IMR-90 (cell line): Measurements from ENCODE around the gene EEPD1. TPM values are rescaled to one million over a fixed set of nuclear protein-coding genes. Genes with fewer than 3 reads are reported as not detected.

ENCODE experiments used
- ATAC-seq: fragments of 200-7000 bp; cut with Tn5 transposase; 2 replicates; pipeline ENCODE4 v1.9.1; 2020; ENCODE audit warnings: low read depth, mild to moderate bottlenecking, moderate library complexity
- BruUV-seq: library from RNA; stranded (reverse); fragments of 400-500 nt; replicated peaks from 2 replicates; lab custom pipeline; 2021; lab: Mats Ljungman, UMichigan
- CTCF ChIA-PET: fragments of 300-600 bp; formaldehyde crosslinking; extraction: SDS; loops from one replicate; lab custom pipeline; 2021; ENCODE audit warnings: antibody characterized with exemption; lab: Yijun Ruan, JAX
- POLR2A ChIA-PET: fragments of 300-600 bp; sonication (Branson Sonifier 250); formaldehyde crosslinking; loops from one replicate; lab custom pipeline; 2022; ENCODE audit warnings: antibody characterized with exemption; ENCODE audit not compliant: unreplicated experiment; lab: Charles Lee
- DNase-seq: peaks from one replicate; pipeline ENCODE4 v3.0.0; 2013
- H2AFZ ChIP-seq: replicated peaks from 2 replicates; pipeline ENCODE3; 2013; ENCODE audit warnings: low read length, mild to moderate bottlenecking; ENCODE audit not compliant: poor library complexity
- H2AK5ac ChIP-seq: 2 replicates; pipeline ENCODE4 v1.6.1; 2013; ENCODE audit warnings: low read depth, low read length, inconsistent platforms
- H2AK9ac ChIP-seq: replicated peaks from 2 replicates; pipeline ENCODE3; 2013; ENCODE audit warnings: mild to moderate bottlenecking, low read depth, low read length, moderate library complexity; ENCODE audit not compliant: poor library complexity
- H2BK120ac ChIP-seq: 2 replicates; pipeline ENCODE4 v1.6.1; 2013; ENCODE audit warnings: low read depth, low read length, inconsistent platforms
- H2BK15ac ChIP-seq: 3 replicates; pipeline ENCODE4 v1.6.1; 2013; ENCODE audit warnings: low read depth, low read length, inconsistent platforms
- H2BK20ac ChIP-seq: 2 replicates; pipeline ENCODE4 v1.6.1; 2013; ENCODE audit warnings: low read depth, mild to moderate bottlenecking, inconsistent platforms, low read length, moderate library complexity
- H2BK5ac ChIP-seq: 2 replicates; pipeline ENCODE4 v1.6.1; 2013; ENCODE audit warnings: mild to moderate bottlenecking, low read depth, low read length, inconsistent platforms; ENCODE audit not compliant: poor library complexity, severe bottlenecking
- H3K14ac ChIP-seq: replicated peaks from 2 replicates; pipeline ENCODE4 v1.6.1; 2013; ENCODE audit warnings: low read depth, low read length, inconsistent platforms
- H3K18ac ChIP-seq: 2 replicates; pipeline ENCODE4 v1.6.1; 2013; ENCODE audit warnings: low read depth, low read length, control low read depth
- H3K23ac ChIP-seq: 2 replicates; pipeline ENCODE4 v1.6.1; 2013; ENCODE audit warnings: low read depth, low read length, inconsistent platforms
- H3K27ac ChIP-seq: 2 replicates; pipeline ENCODE4 v1.5.1; 2013; ENCODE audit warnings: mild to moderate bottlenecking, control low read depth, low read length; ENCODE audit not compliant: insufficient read depth
- H3K27me3 ChIP-seq: 2 replicates; pipeline ENCODE4 v1.6.1; 2013; ENCODE audit warnings: low read length; ENCODE audit not compliant: control insufficient read depth, insufficient read depth
- H3K36me3 ChIP-seq: 2 replicates; pipeline ENCODE4 v1.6.1; 2013; ENCODE audit warnings: low read length, mixed read lengths; ENCODE audit not compliant: control insufficient read depth, insufficient read depth
- H3K4ac ChIP-seq: 2 replicates; pipeline ENCODE4 v1.6.1; 2013; ENCODE audit warnings: low read depth, low read length, inconsistent platforms
- H3K4me1 ChIP-seq: 2 replicates; pipeline ENCODE4 v1.6.1; 2013; ENCODE audit warnings: low read length, mixed read lengths; ENCODE audit not compliant: control insufficient read depth, insufficient read depth
- H3K4me2 ChIP-seq: 2 replicates; pipeline ENCODE4 v1.6.1; 2013; ENCODE audit warnings: low read depth, mild to moderate bottlenecking, control low read depth, low read length, moderate library complexity
- H3K4me3 ChIP-seq: 2 replicates; pipeline ENCODE4 v1.5.1; 2013; ENCODE audit warnings: low read depth, mild to moderate bottlenecking, control low read depth, low read length, moderate library complexity; ENCODE audit not compliant: insufficient read depth
- H3K56ac ChIP-seq: 2 replicates; pipeline ENCODE4 v1.6.1; 2013; ENCODE audit warnings: low read length, inconsistent platforms; ENCODE audit not compliant: insufficient read depth; ENCODE audit errors: extremely low read depth
- H3K79me1 ChIP-seq, 2 experiments: 2 replicates each; pipeline ENCODE4 v1.6.1; 2013; ENCODE audit warnings: low read length in 2 of 2, inconsistent platforms in 1 of 2, low read depth in 1 of 2
- H3K9ac ChIP-seq: 2 replicates; pipeline ENCODE4 v1.6.1; 2013; ENCODE audit warnings: low read depth, low read length, control low read depth
- H3K9me1 ChIP-seq: 2 replicates; pipeline ENCODE4 v1.6.1; 2013; ENCODE audit warnings: low read length, inconsistent platforms; ENCODE audit not compliant: insufficient read depth
- H3K9me3 ChIP-seq: 2 replicates; pipeline ENCODE4 v1.6.1; 2013; ENCODE audit warnings: low read length; ENCODE audit not compliant: control insufficient read depth, insufficient read depth
- H4K20me1 ChIP-seq: 2 replicates; pipeline ENCODE4 v1.6.1; 2013; ENCODE audit warnings: low read length, inconsistent platforms; ENCODE audit not compliant: insufficient read depth
- H4K5ac ChIP-seq: 2 replicates; pipeline ENCODE4 v1.6.1; 2013; ENCODE audit warnings: mild to moderate bottlenecking, low read depth, low read length, control low read depth
- H4K8ac ChIP-seq, 2 experiments: 2 replicates each; pipeline ENCODE4 v1.6.1; 2013; ENCODE audit warnings: low read depth in 2 of 2, low read length in 2 of 2, control low read depth in 1 of 2, inconsistent platforms in 1 of 2
- H4K91ac ChIP-seq: 2 replicates; pipeline ENCODE4 v1.6.1; 2013; ENCODE audit warnings: low read depth, low read length, inconsistent platforms; ENCODE audit not compliant: insufficient read depth
- CEBPB ChIP-seq: IDR thresholded peaks from 2 replicates; pipeline ENCODE4 v1.6.1; 2012; ENCODE audit warnings: low read depth, low read length, improper control_type of control experiment
- MAZ ChIP-seq: IDR thresholded peaks from 2 replicates; pipeline ENCODE4 v1.6.1; 2012; ENCODE audit warnings: low read depth, mild to moderate bottlenecking, low read length, improper control_type of control experiment, moderate library complexity, borderline replicate concordance
- NFE2L2 ChIP-seq: fragments of 150-350 bp; IDR thresholded peaks from 2 replicates; pipeline ENCODE4 v1.6.1; 2016; ENCODE audit warnings: low read depth, mild to moderate bottlenecking, low read length
- POLR2A ChIP-seq: IDR thresholded peaks from 2 replicates; pipeline ENCODE4 v1.6.1; 2012; ENCODE audit warnings: mild to moderate bottlenecking, low read depth, low read length
- WGBS, 2 experiments: methylation state at CpG; one replicate each; pipeline versions ENCODE4 v1.1.5 to v1.1.7; 2013; ENCODE audit warnings: missing lambda C conversion rate in 2 of 2; ENCODE audit not compliant: insufficient read length in 1 of 2; ENCODE audit errors: extremely low coverage in 2 of 2; 5-methylcytosine and 5-hydroxymethylcytosine counted together
- dilution Hi-C: fragments of 300-500 bp; cut with HindIII; formaldehyde crosslinking; loops from one replicate; pipeline ENCODE4 v1.14.3; 2018; ENCODE audit warnings: low sequenced_read_pairs; ENCODE audit not compliant: unreplicated experiment
- in situ Hi-C: fragments of 300-500 bp; cut with MboI; formaldehyde crosslinking; loops from 3 replicates; pipeline ENCODE4 v1.14.3; 2019; ENCODE audit warnings: low sequenced_read_pairs, inconsistent platforms, mixed read lengths
- intact Hi-C: fragments of 100-400 bp; cut with micrococcal nuclease; formaldehyde crosslinking; loops from 2 replicates; pipeline ENCODE4 v1.10.0; 2022
- polyA plus RNA-seq, 3 experiments: library from polyadenylated mRNA; depleted of rRNA; stranded (reverse); fragments of >200 nt; gene quantifications; 2 replicates each; pipeline ENCODE4 v1.2.3, GENCODE V29; 2012; ENCODE audit warnings: low replicate concordance in 1 of 3
- total RNA-seq: library from RNA; depleted of rRNA; stranded (reverse); fragments of >200 nt; gene quantifications from 2 replicates; pipeline ENCODE4 v1.2.3, GENCODE V29; 2012
- TF ChIP-seq, protein P1 (sequence below): fragments of 150-350 bp; IDR thresholded peaks from 2 replicates; pipeline ENCODE4 v1.6.1; 2017; ENCODE audit warnings: mild to moderate bottlenecking, antibody characterized with exemption, low read length, low read depth

Gene EEPD1
- total and polyA plus RNA-seq, 2 of the 4 experiments (the other 2 are of a cell fraction): 7.3 to 15.2 TPM

DNA sequence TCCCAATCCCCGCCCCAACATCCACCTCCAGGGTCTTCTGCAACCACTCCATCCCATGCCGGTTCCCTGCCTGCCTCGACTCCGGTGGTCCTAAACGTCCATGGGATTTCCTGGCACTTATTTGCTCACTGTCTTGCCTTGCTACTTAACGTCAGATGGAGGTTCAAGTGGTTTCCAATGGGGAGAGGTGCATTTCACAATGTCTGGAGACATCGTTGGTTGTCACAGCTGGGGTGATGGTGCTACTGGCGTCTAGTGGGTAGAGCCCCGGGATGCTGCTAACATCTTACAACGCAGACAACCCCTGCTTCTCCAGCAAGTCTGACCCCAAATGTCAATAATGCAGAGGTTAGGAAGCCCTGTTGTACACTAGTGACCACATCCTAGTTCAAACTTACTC, 153.7 kb downstream of the EEPD1 start:
- Histone ChIP-seq H2BK15ac (no peak overlapping the region), H3K4me1 (peaks cover 23% of the 10 kb centered on the region), H3K36me3 (no peaks in the 10 kb centered on the region), H3K27me3 (no peaks in the 10 kb centered on the region), H3K9me1 (peaks cover 25% of the 10 kb centered on the region), H4K5ac (no peak overlapping the region), H2AK5ac (no peak overlapping the region), H3K4me2 (no peak overlapping the region), H3K9me3 (no peaks in the 10 kb centered on the region), H3K79me1 (0 out of 4 replicates have a peak, but pooled peaks cover 0 to 4% of the 10 kb centered on the region in 2 experiments), H3K27ac (no peak overlapping the region), H4K8ac (no peak overlapping the region), H3K9ac (no peak overlapping the region), H2AK9ac (no peak overlapping the region), H4K91ac (no peak overlapping the region), H3K4me3 (no peak overlapping the region), H2BK5ac (no peak overlapping the region), H2BK120ac (no peak overlapping the region), H2AFZ (no peak overlapping the region), H2BK20ac (no peak overlapping the region), H3K18ac (no peak overlapping the region), H3K14ac (no peak overlapping the region), H3K56ac (no peak overlapping the region), H3K4ac (no peak overlapping the region), H4K20me1 (peaks cover 15% of the 10 kb centered on the region), H3K23ac (no peak overlapping the region)
- WGBS, 2 experiments: 80% methylated on average over 2 of the region's 10 CpGs; no CpG with 5 or more reads in 1 of the 2 experiments
- no TSS peak for BruUV-seq
- dilution Hi-C loops: loop anchor here (25.0 kb wide), 1 partner anchor 319 kb away; no protein-coding TSS in a partner anchor
- DNase-seq: no peak
- in situ Hi-C loops: no loop called here
- ChIA-PET POLR2A (no interaction called here), CTCF (no interaction called here)
- TF ChIP-seq, protein P1, sequence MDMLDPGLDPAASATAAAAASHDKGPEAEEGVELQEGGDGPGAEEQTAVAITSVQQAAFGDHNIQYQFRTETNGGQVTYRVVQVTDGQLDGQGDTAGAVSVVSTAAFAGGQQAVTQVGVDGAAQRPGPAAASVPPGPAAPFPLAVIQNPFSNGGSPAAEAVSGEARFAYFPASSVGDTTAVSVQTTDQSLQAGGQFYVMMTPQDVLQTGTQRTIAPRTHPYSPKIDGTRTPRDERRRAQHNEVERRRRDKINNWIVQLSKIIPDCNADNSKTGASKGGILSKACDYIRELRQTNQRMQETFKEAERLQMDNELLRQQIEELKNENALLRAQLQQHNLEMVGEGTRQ: no peak
- TF ChIP-seq POLR2A: no peak
- TF ChIP-seq NFE2L2: no peak
- peak; percentile 71 for TF ChIP-seq CEBPB
- TF ChIP-seq MAZ: no peak
- no peak for ATAC-seq
- intact Hi-C loops: no loop called here
